Measurements from ENCODE around the gene CNOT8. TPM values are rescaled to one million over a fixed set of nuclear protein-coding genes. Genes with fewer than 3 reads are reported as not detected.

CNOT8 gene
- total and polyA plus RNA-seq, 3 experiments from 2014 or later: 47.7 to 154 (median 52.7) TPM

DNA sequence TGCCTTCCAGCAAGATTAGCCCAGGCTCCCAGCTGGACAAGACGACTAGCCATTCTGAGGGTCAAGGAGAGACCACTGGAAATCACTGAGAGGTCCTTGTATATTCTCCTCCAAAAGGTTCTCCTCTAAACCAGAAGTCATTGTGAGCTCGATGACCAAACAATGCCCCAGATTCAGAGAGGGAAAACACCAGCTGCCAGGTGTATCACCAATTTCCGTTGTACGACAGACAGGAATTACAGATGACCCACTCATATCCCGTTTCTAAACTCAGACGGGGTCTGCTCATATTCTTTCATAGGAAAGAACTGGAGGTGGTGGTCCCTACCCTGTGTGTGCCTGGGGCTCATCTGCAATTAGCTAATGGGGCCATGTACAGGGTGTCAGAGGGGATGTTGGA is 22.2 kb upstream of the CNOT8 start:
- Mint-ChIP-seq H3K27ac (peak overlapping the region in 1 of 8 donors; percentile 22), H3K4me1 (peaks cover 0 to 6% (median 1%) of the 10 kb centered on the region in 3 donors), H3K4me3 (no peak overlapping the region), H3K36me3 (no peaks in the 10 kb centered on the region), H3K27me3 (no peaks in the 10 kb centered on the region), H3K9me3 (no peaks in the 10 kb centered on the region)
- Histone ChIP-seq H3K9me3 (ENCODE audit: low read length) (no peaks in the 10 kb centered on the region), H3K4me1 (ENCODE audit: insufficient read depth, low read length) (peaks cover 4% of the 10 kb centered on the region), H3K36me3 (ENCODE audit: insufficient read depth, low read length) (no peaks in the 10 kb centered on the region), H3K27ac (ENCODE audit: low read depth, low read length) (no peak overlapping the region), H3K27me3 (ENCODE audit: insufficient read depth, low read length, poor library complexity, severe bottlenecking) (no peaks in the 10 kb centered on the region), H3K4me3 (ENCODE audit: low read length) (no peak overlapping the region)
- CTCF ChIA-PET: no interaction called here
- DNase-seq: no peak
- POLR2A ChIA-PET: no interaction called here

DNA sequence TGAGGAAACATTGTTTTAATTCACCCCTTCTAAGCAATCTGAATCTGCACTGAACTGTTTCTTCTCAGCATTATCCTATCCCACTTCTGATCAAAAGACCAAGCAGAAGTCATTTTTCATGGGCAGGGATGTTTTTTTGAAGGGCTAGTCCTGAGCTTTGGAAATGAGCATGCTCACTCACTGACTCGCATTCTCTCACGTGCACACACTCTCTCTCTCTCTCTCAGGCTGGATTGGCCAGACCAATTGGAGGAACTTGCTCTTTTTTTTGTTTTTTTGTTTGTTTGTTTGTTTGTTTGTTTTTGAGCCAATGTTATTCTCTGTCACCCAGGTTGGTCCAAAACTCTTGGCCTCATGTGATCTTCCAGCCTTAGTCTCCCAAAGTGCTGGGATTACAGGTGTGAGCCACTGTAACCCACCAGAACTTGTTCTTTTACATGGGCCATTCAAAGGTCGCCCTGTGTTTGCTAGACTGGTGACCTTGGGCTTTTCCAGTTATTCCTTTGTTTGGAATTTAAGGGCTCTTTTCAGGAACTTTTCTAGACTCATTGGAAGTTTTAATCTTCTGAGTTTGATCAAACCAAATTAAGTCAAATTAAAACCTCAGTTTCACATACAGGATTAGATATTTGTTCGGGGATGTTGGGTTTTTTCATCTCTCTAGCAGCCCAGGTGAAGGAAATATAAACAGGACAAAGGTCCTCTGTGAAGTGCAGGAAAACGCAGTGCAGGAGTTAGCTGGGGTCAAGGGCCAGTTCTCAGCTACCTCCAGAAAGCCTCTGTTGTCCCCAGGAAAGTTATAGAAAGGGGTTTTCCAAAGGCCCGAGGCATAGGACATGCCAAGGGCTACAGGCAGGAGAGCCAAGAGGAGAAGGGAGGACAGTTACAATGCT is 21.2 kb upstream of the CNOT8 start:
- no peak overlapping the region for H3K4me3 Mint-ChIP-seq
- ChIA-PET POLR2A (no interaction called here), CTCF (interaction anchor here (0.7 kb wide), 1 partner anchor 14 kb away, joined by 3 read pairs; no protein-coding TSS in a partner anchor)
- H3K9me3 ChIP-seq (ENCODE audit: low read length): no peaks in the 10 kb centered on the region
- no peaks in the 10 kb centered on the region for H3K27me3 ChIP-seq (ENCODE audit: insufficient read depth, low read length, poor library complexity, severe bottlenecking)
- no peak overlapping the region for H3K27ac ChIP-seq (ENCODE audit: low read depth, low read length)
- no peaks in the 10 kb centered on the region for H3K9me3 Mint-ChIP-seq
- no peak for DNase-seq
- no peaks in the 10 kb centered on the region for H3K27me3 Mint-ChIP-seq
- H3K4me3 ChIP-seq (ENCODE audit: low read length): no peak overlapping the region
- H3K4me1 ChIP-seq (ENCODE audit: insufficient read depth, low read length): peaks cover 4% of the 10 kb centered on the region
- no peaks in the 10 kb centered on the region for H3K36me3 ChIP-seq (ENCODE audit: insufficient read depth, low read length)
- no peaks in the 10 kb centered on the region for H3K36me3 Mint-ChIP-seq
- H3K27ac Mint-ChIP-seq: peak overlapping the region in 4 of 8 donors; percentile 37 to 65 (median 51)
- peaks cover 0 to 6% (median 1%) of the 10 kb centered on the region in 3 donors for H3K4me1 Mint-ChIP-seq

DNA sequence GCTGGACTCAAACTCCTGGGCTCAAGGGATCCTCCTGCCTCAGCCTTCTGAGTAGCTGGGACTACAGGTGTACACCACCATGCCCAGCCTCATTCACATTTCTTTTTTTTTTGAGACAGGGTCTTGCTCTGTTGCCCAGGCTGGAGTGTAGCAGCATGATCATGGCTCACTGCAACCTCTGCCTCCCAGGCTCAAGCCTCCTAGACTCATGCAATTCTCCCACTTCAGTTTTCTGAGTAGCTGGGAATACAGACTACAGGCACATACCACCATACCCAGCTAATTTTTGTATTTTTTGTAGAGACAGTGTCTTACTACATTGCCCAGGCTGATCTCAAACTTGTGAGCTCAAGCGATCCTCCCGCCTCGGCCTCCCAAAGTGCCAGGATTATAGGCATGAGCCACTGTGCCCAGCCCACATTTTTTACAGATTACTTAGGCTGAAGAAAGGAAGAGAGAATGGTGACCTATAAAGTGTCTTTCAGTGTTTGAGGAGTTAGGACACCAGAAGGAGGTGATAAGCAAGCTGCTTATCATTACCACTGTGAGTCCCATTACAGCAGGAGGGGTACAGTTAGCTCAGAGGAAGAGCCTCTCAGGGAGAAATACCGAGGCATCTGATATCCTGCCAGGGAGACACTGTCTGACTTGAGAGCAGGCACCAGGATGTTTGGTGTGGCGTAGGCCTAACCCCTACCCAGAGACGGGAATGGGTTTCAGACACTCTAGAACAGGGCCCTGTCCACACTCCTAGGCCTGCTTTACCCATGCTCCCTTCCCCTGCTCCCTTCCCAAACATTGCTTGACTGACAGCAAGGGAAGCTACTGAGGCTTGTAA is 17.8 kb upstream of the CNOT8 start:
- peak overlapping the region in 2 of 8 donors; percentile 1 to 38 for H3K27ac Mint-ChIP-seq
- H3K4me3 ChIP-seq (ENCODE audit: low read length): no peak overlapping the region
- no peaks in the 10 kb centered on the region for H3K9me3 Mint-ChIP-seq
- no peaks in the 10 kb centered on the region for H3K9me3 ChIP-seq (ENCODE audit: low read length)
- no peak overlapping the region for H3K4me3 Mint-ChIP-seq
- peaks cover 0 to 2% (median 0%) of the 10 kb centered on the region in 3 donors for H3K36me3 Mint-ChIP-seq
- H3K27me3 ChIP-seq (ENCODE audit: insufficient read depth, low read length, poor library complexity, severe bottlenecking): no peaks in the 10 kb centered on the region
- DNase-seq: no peak
- no peaks in the 10 kb centered on the region for H3K27me3 Mint-ChIP-seq
- H3K36me3 ChIP-seq (ENCODE audit: insufficient read depth, low read length): no peaks in the 10 kb centered on the region
- peak overlapping the region; percentile 10 for H3K27ac ChIP-seq (ENCODE audit: low read depth, low read length)
- no peaks in the 10 kb centered on the region for H3K4me1 Mint-ChIP-seq
- no peaks in the 10 kb centered on the region for H3K4me1 ChIP-seq (ENCODE audit: insufficient read depth, low read length)
- CTCF ChIA-PET: interaction anchor here (0.9 kb wide), 1 partner anchor 11 kb away, joined by 3 read pairs; no protein-coding TSS in a partner anchor
- POLR2A ChIA-PET: no interaction called here

DNA sequence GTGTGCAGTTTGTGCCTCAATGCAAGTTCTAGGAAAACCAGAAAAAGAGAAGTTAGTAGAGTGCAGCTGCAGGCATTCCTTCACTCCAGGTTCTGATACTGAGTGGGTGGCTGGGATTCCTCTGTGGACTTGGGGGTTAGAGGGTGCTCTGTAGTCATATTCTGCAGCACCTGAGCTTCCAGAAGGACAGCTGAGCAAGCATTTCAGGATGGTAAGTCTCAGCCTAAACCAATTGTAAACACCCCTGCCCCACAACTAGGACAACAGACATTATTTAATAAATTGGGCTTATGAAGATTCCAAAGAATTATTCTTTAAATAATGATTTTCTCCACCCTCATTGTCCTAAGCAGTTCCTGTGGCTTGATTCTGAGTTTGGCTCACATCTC is 17.2 kb upstream of the CNOT8 start:
- POLR2A ChIA-PET: no interaction called here

DNA sequence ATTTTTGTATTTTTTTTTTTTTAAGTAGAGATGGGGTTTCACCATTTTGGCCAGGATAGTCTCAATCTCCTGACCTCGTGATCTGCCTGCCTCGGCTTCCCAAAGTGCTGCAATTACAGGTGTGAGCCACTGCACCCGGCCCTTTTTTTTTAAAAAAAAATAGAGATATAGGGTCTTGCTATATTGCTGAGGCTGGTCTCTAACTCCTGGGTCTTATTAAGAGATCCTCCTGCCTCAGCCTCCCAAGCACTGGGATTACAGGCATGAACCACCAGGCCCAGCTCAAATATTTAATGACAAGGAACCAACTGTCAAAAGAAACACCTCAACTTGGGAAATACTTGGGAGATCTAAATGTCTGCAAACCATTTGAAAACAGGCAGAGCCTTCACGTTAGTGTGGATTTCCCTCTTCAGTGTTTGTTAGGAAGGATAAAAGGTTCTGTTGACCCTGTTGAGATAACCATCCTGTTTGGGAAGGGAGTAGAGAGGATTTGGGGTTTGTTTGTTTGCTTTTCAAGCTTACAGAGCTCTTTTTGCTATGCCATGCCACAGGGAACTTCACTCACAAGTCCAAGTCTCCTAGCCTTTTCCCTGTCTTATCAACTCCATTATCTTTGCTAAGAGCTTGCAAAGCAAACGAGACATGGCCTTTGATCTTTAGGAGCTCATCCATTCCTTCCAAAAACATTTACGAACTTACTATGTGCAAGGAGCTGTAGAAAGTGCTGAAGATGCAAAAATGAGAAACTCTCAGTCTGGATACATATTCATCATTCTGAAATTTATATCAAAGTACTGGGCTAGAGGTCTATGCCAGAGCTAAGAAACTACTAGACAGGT is 15.5 kb upstream of the CNOT8 start:
- Mint-ChIP-seq H3K27ac (no peak overlapping the region), H3K4me1 (no peaks in the 10 kb centered on the region), H3K4me3 (no peak overlapping the region), H3K36me3 (peaks cover 0 to 2% (median 0%) of the 10 kb centered on the region in 3 donors), H3K27me3 (no peaks in the 10 kb centered on the region), H3K9me3 (no peaks in the 10 kb centered on the region)
- Histone ChIP-seq H3K4me1 (ENCODE audit: insufficient read depth, low read length) (no peaks in the 10 kb centered on the region), H3K27me3 (ENCODE audit: insufficient read depth, low read length, poor library complexity, severe bottlenecking) (no peaks in the 10 kb centered on the region), H3K27ac (ENCODE audit: low read depth, low read length) (no peak overlapping the region), H3K9me3 (ENCODE audit: low read length) (no peaks in the 10 kb centered on the region), H3K36me3 (ENCODE audit: insufficient read depth, low read length) (no peaks in the 10 kb centered on the region), H3K4me3 (ENCODE audit: low read length) (no peak overlapping the region)
- ChIA-PET POLR2A (interaction anchor here (0.6 kb wide), 1 partner anchor 79 kb away, joined by 3 read pairs; no protein-coding TSS in a partner anchor), CTCF (no interaction called here)
- DNase-seq: no peak

More for the DNA sequence above, 17.2 kb upstream of the CNOT8 start:
- Mint-ChIP-seq H3K27ac (no peak overlapping the region), H3K27me3 (no peaks in the 10 kb centered on the region), H3K4me3 (no peak overlapping the region), H3K9me3 (no peaks in the 10 kb centered on the region), H3K4me1 (no peaks in the 10 kb centered on the region), H3K36me3 (peaks cover 0 to 2% (median 0%) of the 10 kb centered on the region in 3 donors)
- CTCF ChIA-PET: interaction anchor here (0.9 kb wide), 1 partner anchor 10 kb away, joined by 3 read pairs; no protein-coding TSS in a partner anchor
- no peaks in the 10 kb centered on the region for H3K27me3 ChIP-seq (ENCODE audit: insufficient read depth, low read length, poor library complexity, severe bottlenecking)
- no peaks in the 10 kb centered on the region for H3K9me3 ChIP-seq (ENCODE audit: low read length)
- H3K4me3 ChIP-seq (ENCODE audit: low read length): no peak overlapping the region
- H3K4me1 ChIP-seq (ENCODE audit: insufficient read depth, low read length): no peaks in the 10 kb centered on the region
- H3K36me3 ChIP-seq (ENCODE audit: insufficient read depth, low read length): no peaks in the 10 kb centered on the region
- peak overlapping the region; percentile 10 for H3K27ac ChIP-seq (ENCODE audit: low read depth, low read length)
- DNase-seq: no peak

DNA sequence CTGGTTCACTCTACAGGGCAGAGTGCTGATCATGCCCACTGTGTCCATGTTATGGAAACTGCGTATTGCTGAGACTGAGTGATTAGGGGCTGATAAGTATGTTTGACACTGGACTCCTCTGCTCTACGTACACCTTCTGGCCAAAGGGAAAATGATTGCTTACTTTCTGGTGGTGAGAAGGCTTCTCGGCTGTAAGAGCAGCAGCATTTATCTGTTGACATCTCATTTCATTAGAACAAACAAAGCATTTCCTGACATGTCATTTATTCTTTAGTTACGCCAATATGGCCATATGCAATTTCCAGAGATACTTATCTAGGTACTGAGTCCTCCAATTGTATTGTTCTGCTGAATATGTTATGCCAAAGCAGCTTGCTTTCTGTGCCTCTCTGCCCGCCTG is 13.6 kb upstream of the CNOT8 start:
- no peaks in the 10 kb centered on the region for H3K27me3 Mint-ChIP-seq
- CTCF ChIA-PET: interaction anchor here (1.3 kb wide), 1 partner anchor 24 kb away, joined by 3 read pairs; no protein-coding TSS in a partner anchor
- H3K36me3 Mint-ChIP-seq: peaks cover 0 to 2% (median 0%) of the 10 kb centered on the region in 3 donors
- H3K4me3 ChIP-seq (ENCODE audit: low read length): no peak overlapping the region
- no peaks in the 10 kb centered on the region for H3K9me3 ChIP-seq (ENCODE audit: low read length)
- DNase-seq: no peak
- H3K4me3 Mint-ChIP-seq: no peak overlapping the region
- no peaks in the 10 kb centered on the region for H3K36me3 ChIP-seq (ENCODE audit: insufficient read depth, low read length)
- H3K4me1 ChIP-seq (ENCODE audit: insufficient read depth, low read length): no peaks in the 10 kb centered on the region
- H3K9me3 Mint-ChIP-seq: no peaks in the 10 kb centered on the region
- no peaks in the 10 kb centered on the region for H3K4me1 Mint-ChIP-seq
- H3K27ac Mint-ChIP-seq: no peak overlapping the region
- POLR2A ChIA-PET: interaction anchor here (0.6 kb wide), 1 partner anchor 13 kb away, joined by 5 read pairs; no protein-coding TSS in a partner anchor
- no peak overlapping the region for H3K27ac ChIP-seq (ENCODE audit: low read depth, low read length)
- H3K27me3 ChIP-seq (ENCODE audit: insufficient read depth, low read length, poor library complexity, severe bottlenecking): no peaks in the 10 kb centered on the region

DNA sequence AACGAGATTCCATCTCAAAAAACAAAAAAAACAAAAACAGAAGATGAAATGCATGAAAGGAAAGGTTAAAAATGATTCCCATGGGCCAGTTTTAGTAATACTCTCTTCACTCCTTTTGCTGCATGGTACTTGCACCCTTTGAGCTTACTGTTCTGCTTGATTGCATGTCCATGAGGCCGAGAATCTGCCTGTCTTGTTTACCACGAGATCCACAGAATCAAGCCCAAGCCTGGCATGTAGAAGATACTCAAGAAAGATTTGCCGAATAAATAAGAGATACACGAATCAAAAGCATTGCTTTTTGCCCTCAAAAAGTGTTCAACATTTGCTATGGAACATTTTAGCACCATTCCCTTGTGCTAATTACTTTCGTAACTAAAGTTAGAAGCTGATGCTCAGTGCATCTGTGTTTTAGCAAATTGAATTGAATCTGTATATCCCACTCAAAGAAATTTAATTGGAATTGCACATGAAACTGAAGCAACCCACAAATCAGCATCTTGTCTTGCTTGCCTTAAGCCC is 9.1 kb upstream of the CNOT8 start:
- Mint-ChIP-seq H3K4me1 (no peaks in the 10 kb centered on the region), H3K27me3 (no peaks in the 10 kb centered on the region), H3K27ac (no peak overlapping the region), H3K4me3 (no peak overlapping the region), H3K9me3 (no peaks in the 10 kb centered on the region), H3K36me3 (peaks cover 0 to 2% (median 0%) of the 10 kb centered on the region in 3 donors)
- Histone ChIP-seq H3K36me3 (ENCODE audit: insufficient read depth, low read length) (no peaks in the 10 kb centered on the region), H3K9me3 (ENCODE audit: low read length) (no peaks in the 10 kb centered on the region), H3K27me3 (ENCODE audit: insufficient read depth, low read length, poor library complexity, severe bottlenecking) (no peaks in the 10 kb centered on the region), H3K4me3 (ENCODE audit: low read length) (no peak overlapping the region), H3K27ac (ENCODE audit: low read depth, low read length) (no peak overlapping the region), H3K4me1 (ENCODE audit: insufficient read depth, low read length) (no peaks in the 10 kb centered on the region)
- POLR2A ChIA-PET: no interaction called here
- DNase-seq: no peak
- CTCF ChIA-PET: no interaction called here
